Measurements from ENCODE around the gene SLIT3. TPM values are rescaled to one million over a fixed set of nuclear protein-coding genes. Genes with fewer than 3 reads are reported as not detected.

The SLIT3 gene
- total and polyA plus RNA-seq, 2 donors from 2014 or later: 14.5 to 54.1 TPM

DNA sequence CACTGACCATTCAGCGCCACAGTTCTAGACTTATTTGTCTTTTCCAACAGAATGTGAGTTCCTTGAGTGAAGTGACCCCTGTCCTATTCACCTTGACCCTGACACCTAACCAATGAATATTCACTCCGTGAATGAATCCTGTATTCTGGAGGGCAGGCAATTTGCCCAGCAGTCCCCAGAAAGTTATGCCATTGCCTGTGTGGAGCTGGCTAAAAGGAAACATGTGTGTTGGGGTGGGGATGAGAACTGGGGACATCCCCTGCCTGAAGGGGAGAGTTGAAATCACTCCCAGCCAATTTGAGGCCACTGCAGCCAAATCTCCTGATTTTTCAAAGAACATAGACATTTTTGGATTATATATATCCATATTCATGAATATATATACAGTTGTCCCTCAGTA is 199.0 kb downstream of the SLIT3 start:
- DNase-seq: no peak

DNA sequence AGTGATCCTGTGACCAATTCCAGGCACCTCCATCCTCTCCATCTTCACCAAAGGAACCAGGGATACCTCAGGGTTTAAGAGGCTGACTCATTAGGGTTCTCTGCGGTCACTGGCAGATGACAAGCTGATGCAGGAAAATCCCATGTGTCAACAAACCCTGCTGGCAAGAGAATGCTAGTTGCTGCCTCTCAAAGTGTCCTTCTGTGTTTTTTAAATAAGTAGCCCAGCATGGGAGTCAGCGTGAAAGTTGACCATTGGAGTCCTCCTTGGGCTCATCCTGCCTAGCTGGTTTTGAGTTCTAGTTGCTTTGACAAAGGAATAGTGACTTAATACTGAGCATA is 200.2 kb downstream of the SLIT3 start:
- Histone ChIP-seq H3K27me3 (ENCODE audit: control insufficient read depth, insufficient read depth, low read length) (no peaks in the 10 kb centered on the region), H3K9ac (ENCODE audit: low read length in 3 of 3) (no peak overlapping the region), H3K4me3 (ENCODE audit: low read length in 3 of 3) (no peak overlapping the region), H3K9me3 (ENCODE audit: control insufficient read depth in 2 of 3, insufficient read depth in 1 of 3, low read length in 3 of 3) (no peaks in the 10 kb centered on the region), H3K27ac (ENCODE audit: low read depth in 2 of 2, low read length in 2 of 2) (no peak overlapping the region), H3K36me3 (ENCODE audit: control insufficient read depth in 2 of 3, insufficient read depth in 3 of 3, low read length in 3 of 3) (no peaks in the 10 kb centered on the region), H3K4me1 (ENCODE audit: control insufficient read depth in 2 of 3, insufficient read depth in 2 of 3, low read depth in 1 of 3, low read length in 3 of 3) (peaks cover 0 to 4% (median 2%) of the 10 kb centered on the region in 3 donors)
- intact Hi-C loops (cut with DNase I): no loop called here
- FAIRE-seq (no peak), DNase-seq (no peak)
- TF ChIP-seq, protein P1, sequence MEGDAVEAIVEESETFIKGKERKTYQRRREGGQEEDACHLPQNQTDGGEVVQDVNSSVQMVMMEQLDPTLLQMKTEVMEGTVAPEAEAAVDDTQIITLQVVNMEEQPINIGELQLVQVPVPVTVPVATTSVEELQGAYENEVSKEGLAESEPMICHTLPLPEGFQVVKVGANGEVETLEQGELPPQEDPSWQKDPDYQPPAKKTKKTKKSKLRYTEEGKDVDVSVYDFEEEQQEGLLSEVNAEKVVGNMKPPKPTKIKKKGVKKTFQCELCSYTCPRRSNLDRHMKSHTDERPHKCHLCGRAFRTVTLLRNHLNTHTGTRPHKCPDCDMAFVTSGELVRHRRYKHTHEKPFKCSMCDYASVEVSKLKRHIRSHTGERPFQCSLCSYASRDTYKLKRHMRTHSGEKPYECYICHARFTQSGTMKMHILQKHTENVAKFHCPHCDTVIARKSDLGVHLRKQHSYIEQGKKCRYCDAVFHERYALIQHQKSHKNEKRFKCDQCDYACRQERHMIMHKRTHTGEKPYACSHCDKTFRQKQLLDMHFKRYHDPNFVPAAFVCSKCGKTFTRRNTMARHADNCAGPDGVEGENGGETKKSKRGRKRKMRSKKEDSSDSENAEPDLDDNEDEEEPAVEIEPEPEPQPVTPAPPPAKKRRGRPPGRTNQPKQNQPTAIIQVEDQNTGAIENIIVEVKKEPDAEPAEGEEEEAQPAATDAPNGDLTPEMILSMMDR (IDR thresholded peaks at IDR 0.05; ENCODE audit: borderline replicate concordance, extremely low read depth, insufficient read depth): no peak

More for the DNA sequence above, 199.0 kb downstream of the SLIT3 start:
- intact Hi-C loops (cut with DNase I): no loop called here
- Histone ChIP-seq H3K36me3 (ENCODE audit: control insufficient read depth in 2 of 3, insufficient read depth in 3 of 3, low read length in 3 of 3) (no peaks in the 10 kb centered on the region), H3K4me1 (ENCODE audit: control insufficient read depth in 2 of 3, insufficient read depth in 2 of 3, low read depth in 1 of 3, low read length in 3 of 3) (peaks cover 0 to 4% (median 2%) of the 10 kb centered on the region in 3 donors), H3K27ac (ENCODE audit: low read depth in 2 of 2, low read length in 2 of 2) (no peak overlapping the region), H3K4me3 (ENCODE audit: low read length in 3 of 3) (no peak overlapping the region), H3K27me3 (ENCODE audit: control insufficient read depth, insufficient read depth, low read length) (no peaks in the 10 kb centered on the region), H3K9ac (ENCODE audit: low read length in 3 of 3) (no peak overlapping the region), H3K9me3 (ENCODE audit: control insufficient read depth in 2 of 3, insufficient read depth in 1 of 3, low read length in 3 of 3) (no peaks in the 10 kb centered on the region)
- TF ChIP-seq, protein P1 (IDR thresholded peaks at IDR 0.05; ENCODE audit: borderline replicate concordance, extremely low read depth, insufficient read depth): no peak
- no peak for FAIRE-seq

DNA sequence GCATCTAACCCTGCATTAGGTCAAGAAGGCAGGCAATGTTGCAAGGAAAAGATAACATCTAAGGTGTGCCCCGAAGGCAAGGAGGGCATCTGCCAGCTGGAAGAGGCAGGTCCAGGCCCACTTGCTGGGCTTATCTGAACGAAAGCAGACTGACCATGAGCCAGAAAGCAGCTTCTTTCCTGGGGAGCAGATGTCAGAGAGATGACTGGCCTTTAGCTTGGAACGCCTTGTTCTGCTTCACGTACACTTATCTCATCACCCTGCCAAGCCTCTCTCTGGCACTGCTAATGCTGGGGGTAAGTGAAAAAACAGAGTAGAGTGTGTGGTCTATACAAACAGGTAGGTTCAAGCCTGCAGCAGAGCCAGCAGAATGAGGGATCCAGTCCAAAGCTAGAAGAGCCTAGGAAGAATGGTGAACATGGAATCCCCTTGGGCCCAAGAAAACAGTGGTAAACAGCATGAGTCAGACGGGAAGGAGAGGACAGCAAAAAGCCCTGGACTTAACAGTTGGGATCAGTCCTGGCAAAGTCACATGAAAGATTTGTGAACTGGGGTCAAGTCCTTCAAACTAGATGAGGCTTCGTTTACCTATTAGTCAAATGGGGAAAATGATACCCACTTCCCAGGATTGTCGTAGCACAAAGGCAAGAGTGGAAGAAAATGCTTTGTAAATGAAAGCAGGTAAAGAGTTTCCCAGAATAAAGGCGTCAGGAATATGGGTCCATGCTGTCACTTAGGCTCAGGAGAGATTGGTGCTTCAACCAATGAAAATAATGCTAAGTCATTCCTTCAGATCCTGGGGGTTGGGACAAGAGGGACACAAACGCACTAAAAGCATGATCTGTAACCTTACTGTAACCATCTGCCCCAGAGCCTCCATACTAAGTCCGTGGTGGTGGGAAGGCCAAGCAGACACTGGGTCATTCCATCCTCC is 200.9 kb downstream of the SLIT3 start:
- TF ChIP-seq, protein P1 (IDR thresholded peaks at IDR 0.05; ENCODE audit: borderline replicate concordance, extremely low read depth, insufficient read depth): no peak
- Histone ChIP-seq H3K4me1 (ENCODE audit: control insufficient read depth in 2 of 3, insufficient read depth in 2 of 3, low read depth in 1 of 3, low read length in 3 of 3) (peaks cover 0 to 4% (median 2%) of the 10 kb centered on the region in 3 donors), H3K36me3 (ENCODE audit: control insufficient read depth in 2 of 3, insufficient read depth in 3 of 3, low read length in 3 of 3) (no peaks in the 10 kb centered on the region), H3K27me3 (ENCODE audit: control insufficient read depth, insufficient read depth, low read length) (no peaks in the 10 kb centered on the region), H3K27ac (ENCODE audit: low read depth in 2 of 2, low read length in 2 of 2) (no peak overlapping the region), H3K9me3 (ENCODE audit: control insufficient read depth in 2 of 3, insufficient read depth in 1 of 3, low read length in 3 of 3) (no peaks in the 10 kb centered on the region), H3K4me3 (ENCODE audit: low read length in 3 of 3) (no peak overlapping the region), H3K9ac (ENCODE audit: low read length in 3 of 3) (no peak overlapping the region)
- FAIRE-seq (no peak), DNase-seq (no peak)
- intact Hi-C loops (cut with DNase I): no loop called here
